Measurements from ENCODE around the gene PAQR6.

GRCh38 chr1:156238248-156238647 lies 9.6 kb downstream of the PAQR6 start:
- TF ChIP-seq GABPA (IDR thresholded peaks at IDR 0.05; ENCODE audit: borderline replicate concordance, insufficient read depth, low read length) (no peak), CTCF (IDR thresholded peaks at IDR 0.05; ENCODE audit: control extremely low read depth in 1 of 3, insufficient read depth in 1 of 3, low read depth in 1 of 3, low read length in 3 of 3) (no peak), CEBPB (IDR thresholded peaks at IDR 0.05; ENCODE audit: low read depth, low read length) (no peak), CREB1 (IDR thresholded peaks at IDR 0.05) (no peak), ATF3 (IDR thresholded peaks at IDR 0.05; ENCODE audit: insufficient read depth, low read depth, low read length) (no peak), JUND (IDR thresholded peaks at IDR 0.05; ENCODE audit: low read length) (no peak), TCF12 (IDR thresholded peaks at IDR 0.05; ENCODE audit: low read depth, low read length) (no peak), EGR1 (IDR thresholded peaks at IDR 0.05; ENCODE audit: borderline replicate concordance, low read depth, low read length) (no peak), POLR2A (IDR thresholded peaks at IDR 0.05; ENCODE audit: control extremely low read depth in 1 of 2, low read depth in 2 of 2, low read length in 2 of 2) (no peak), CHD2 (IDR thresholded peaks at IDR 0.05; ENCODE audit: low read length) (no peak), NRF1 (IDR thresholded peaks at IDR 0.05; ENCODE audit: low read depth, low read length) (no peak), KDM1A (IDR thresholded peaks at IDR 0.05; ENCODE audit: borderline replicate concordance, low read length) (no peak), JUN (IDR thresholded peaks at IDR 0.05; ENCODE audit: low read depth, low read length) (no peak)
